Cardiac muscle cell (in vitro differentiated cells and primary cell): ENCODE results near the gene UNC79. TPM values are rescaled to one million over a fixed set of nuclear protein-coding genes. Genes with fewer than 3 reads are reported as not detected.
"Not testable (repeated sequence)": the region's sequence is repeated elsewhere in the genome, so short reads cannot be mapped to it uniquely, and the experiment has no call there.

ENCODE experiments used
- DNase-seq, 2 donors: peaks; one replicate each; pipeline versions ENCODE4 v3.0.0 to v3.0.0-alpha.2; 2010 to 2017; ENCODE audit warnings: low read depth in 1 of 2, low spot score in 1 of 2
- H3K27ac ChIP-seq: fragments of 200-600 bp; sonication (generic); 2 replicates; pipeline ENCODE4 v1.5.1; 2016
- H3K27me3 ChIP-seq: fragments of 200-600 bp; sonication (generic); 2 replicates; pipeline ENCODE4 v1.6.0; 2016; ENCODE audit warnings: control low read depth
- H3K36me3 ChIP-seq: fragments of 200-600 bp; sonication (generic); 2 replicates; pipeline ENCODE4 v1.5.1; 2016; ENCODE audit warnings: control low read depth
- H3K4me1 ChIP-seq: fragments of 200-600 bp; sonication (generic); 2 replicates; pipeline ENCODE4 v1.8.1; 2017; ENCODE audit warnings: low read depth, mild to moderate bottlenecking, mixed run types
- H3K4me3 ChIP-seq: fragments of 200-600 bp; sonication (generic); 2 replicates; pipeline ENCODE4 v1.5.1; 2016; ENCODE audit warnings: mild to moderate bottlenecking
- H3K9me3 ChIP-seq: fragments of 200-600 bp; sonication (generic); 2 replicates; pipeline ENCODE4 v1.5.1; 2017; ENCODE audit warnings: low read depth, mild to moderate bottlenecking, control low read depth
- polyA plus RNA-seq: library from polyadenylated mRNA; unstranded; fragments of >200 nt; fragmentation: Nextera tagmentation; extraction: Ambion mirVana; gene quantifications from 2 replicates; pipeline ENCODE4 v1.2.1, GENCODE V29; 2016
- total RNA-seq: library from RNA; depleted of rRNA; stranded (reverse); fragments of >200 nt; gene quantifications from 2 replicates; pipeline ENCODE4 v1.2.3, GENCODE V29; 2016
- TF ChIP-seq, protein P1 (sequence below): IDR thresholded peaks from 2 replicates; pipeline ENCODE4 v1.5.1; 2012; ENCODE audit warnings: low read depth, mild to moderate bottlenecking, low read length

UNC79 gene
- total RNA-seq (1.7 and 6.5 TPM in 2 replicates), polyA plus RNA-seq (1.5 and 3.0 TPM in 2 replicates)

DNA sequence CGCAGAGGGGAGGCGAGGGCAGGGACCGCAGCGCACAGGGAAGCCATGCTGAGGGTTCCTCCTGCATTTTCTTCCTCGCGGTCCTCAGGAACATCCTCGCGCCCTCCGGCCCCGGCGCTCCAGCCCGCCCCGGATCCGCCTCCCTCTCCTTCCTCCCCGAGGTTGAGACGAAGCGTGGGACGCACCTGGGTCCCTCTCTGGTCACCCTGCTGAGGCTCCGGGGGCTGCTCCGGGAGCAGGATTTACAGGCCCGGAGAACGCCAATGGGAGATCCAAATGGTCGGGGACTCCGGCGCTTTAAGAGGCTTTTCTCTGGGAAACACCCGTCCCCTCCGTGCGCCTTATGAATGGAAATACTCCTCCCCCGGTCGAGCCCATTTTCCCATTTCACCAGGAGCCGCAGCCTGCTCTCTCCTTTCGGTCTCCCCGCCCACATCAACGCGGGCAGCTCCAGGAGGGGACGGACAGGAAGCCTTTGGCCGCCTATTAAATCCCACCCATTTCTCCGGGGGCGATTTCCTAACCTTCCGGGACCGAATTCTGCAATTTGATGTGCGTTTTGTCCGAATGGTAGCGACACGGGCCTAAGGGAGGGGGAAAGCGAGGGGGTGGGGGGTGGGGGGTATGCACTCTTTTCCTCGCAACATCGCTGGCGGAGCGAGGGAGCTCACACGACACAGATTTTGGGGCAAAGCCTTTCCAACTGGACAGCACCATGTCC lies at the start of gene UNC79:
Gene UNC79, plus strand, starts transcription at position 625 of the 721 bp plus-strand sequence. Its CDS starts 91 bp downstream, at position 716.
- no peaks in the 10 kb centered on the region for H3K9me3 ChIP-seq
- H3K4me3 ChIP-seq, result peak within 1 kb of the TSS; percentile 65
- peaks cover 6% of the 10 kb centered on the region for H3K4me1 ChIP-seq
- peaks cover 16% of the 10 kb centered on the region for H3K27me3 ChIP-seq
- no peaks in the 10 kb centered on the region for H3K36me3 ChIP-seq
- TF ChIP-seq, protein P1, sequence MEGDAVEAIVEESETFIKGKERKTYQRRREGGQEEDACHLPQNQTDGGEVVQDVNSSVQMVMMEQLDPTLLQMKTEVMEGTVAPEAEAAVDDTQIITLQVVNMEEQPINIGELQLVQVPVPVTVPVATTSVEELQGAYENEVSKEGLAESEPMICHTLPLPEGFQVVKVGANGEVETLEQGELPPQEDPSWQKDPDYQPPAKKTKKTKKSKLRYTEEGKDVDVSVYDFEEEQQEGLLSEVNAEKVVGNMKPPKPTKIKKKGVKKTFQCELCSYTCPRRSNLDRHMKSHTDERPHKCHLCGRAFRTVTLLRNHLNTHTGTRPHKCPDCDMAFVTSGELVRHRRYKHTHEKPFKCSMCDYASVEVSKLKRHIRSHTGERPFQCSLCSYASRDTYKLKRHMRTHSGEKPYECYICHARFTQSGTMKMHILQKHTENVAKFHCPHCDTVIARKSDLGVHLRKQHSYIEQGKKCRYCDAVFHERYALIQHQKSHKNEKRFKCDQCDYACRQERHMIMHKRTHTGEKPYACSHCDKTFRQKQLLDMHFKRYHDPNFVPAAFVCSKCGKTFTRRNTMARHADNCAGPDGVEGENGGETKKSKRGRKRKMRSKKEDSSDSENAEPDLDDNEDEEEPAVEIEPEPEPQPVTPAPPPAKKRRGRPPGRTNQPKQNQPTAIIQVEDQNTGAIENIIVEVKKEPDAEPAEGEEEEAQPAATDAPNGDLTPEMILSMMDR, result no peak
- no peak within 1 kb of the TSS for H3K27ac ChIP-seq
- peak; percentile 55 to 75 for DNase-seq

DNA sequence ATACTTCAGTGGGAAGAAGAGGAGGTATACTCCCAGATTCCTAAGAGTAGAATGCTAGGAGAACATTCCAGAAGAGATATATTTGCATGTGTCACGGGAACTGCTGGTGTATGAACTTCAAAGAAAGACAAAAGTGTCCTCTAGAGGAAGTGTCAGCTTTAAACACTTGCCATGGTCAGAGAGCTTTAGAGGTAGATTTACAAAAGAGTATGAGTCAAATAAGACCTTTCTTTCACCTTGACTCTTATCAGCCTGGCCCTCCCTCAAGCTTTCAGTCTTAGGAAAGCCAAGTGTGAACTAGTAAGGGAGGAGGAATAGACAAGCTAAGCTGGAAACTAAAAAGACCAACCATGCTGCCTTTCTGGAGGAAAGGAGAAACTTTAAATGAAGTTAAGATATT lies 49.1 kb upstream of the UNC79 start:
- Histone ChIP-seq H3K4me3 (no peak overlapping the region), H3K27ac (peak overlapping the region; percentile 28), H3K9me3 (no peaks in the 10 kb centered on the region), H3K36me3 (no peaks in the 10 kb centered on the region), H3K4me1 (peaks cover 5% of the 10 kb centered on the region), H3K27me3 (no peaks in the 10 kb centered on the region)
- peak in 1 of 2 donors; percentile 57 for DNase-seq
- TF ChIP-seq, protein P1, result no peak

DNA sequence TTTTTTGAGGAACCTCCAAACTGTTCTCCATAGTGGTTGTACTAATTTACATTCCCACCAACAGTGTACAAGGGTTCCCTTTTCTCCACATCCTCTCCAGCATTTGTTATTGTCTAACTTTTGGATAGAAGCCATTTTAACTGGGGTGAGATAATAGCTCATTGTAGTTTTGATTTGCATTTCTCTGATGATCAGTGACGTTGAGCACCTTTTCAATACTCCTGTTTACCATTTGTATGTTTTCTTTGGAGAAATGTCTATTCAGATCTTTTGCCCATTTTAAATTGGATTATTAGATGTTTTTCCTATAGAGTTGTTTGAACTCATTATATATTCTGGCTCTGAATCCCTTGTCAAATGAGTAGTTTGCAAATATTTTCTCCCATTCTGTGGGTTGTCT lies 46.5 kb upstream of the UNC79 start:
- not testable (repeated sequence) for H3K9me3 ChIP-seq, H3K36me3 ChIP-seq, H3K27ac ChIP-seq, H3K27me3 ChIP-seq, H3K4me1 ChIP-seq, DNase-seq, H3K4me3 ChIP-seq

DNA sequence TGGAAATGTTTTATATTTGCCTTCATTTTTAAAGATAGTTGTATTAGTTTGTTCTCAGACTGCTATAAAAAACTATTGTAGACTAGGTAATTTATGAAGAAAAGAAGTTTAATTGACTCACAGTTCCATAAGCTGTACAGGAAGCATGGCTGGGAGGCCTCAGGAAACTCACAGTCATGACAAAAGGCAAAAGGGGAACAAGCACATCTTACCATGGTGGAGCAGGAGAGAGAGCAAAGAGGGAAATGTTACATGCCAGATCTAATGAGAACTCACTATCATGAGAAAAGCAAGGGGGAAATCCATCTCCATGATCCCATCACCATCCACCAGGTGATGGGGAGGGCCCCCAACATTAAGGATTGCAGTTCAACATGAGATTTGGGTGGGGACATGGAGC lies 35.5 kb upstream of the UNC79 start:
- Histone ChIP-seq H3K9me3 (no peaks in the 10 kb centered on the region), H3K4me3 (no peak overlapping the region), H3K27me3 (no peaks in the 10 kb centered on the region), H3K4me1 (peaks cover 11% of the 10 kb centered on the region), H3K36me3 (no peaks in the 10 kb centered on the region), H3K27ac (no peak overlapping the region)
- DNase-seq, result no peak
- TF ChIP-seq, protein P1, result no peak

DNA sequence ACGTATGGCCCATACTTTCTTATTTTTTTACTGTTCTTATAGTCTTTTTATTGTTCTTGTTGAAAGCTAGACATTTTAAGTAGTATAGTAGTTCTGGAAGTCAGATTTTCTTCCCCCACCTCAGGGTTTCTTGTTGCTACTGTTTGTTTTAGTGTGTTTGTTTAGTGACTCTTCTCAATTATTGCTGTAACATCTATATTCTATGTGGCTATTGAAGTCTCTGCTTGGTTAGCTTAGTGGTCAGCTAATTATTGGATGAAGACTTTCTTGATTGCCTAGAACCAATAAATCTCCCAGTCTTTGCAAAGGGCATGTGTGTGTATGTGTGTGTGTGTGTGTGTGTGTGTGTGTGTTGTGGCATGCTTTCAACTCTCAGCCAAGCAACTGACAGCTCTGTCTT lies 34.3 kb upstream of the UNC79 start:
- Histone ChIP-seq H3K27me3 (no peaks in the 10 kb centered on the region), H3K27ac (peak overlapping the region; percentile 49), H3K4me3 (no peak overlapping the region), H3K36me3 (no peaks in the 10 kb centered on the region), H3K4me1 (peaks cover 11% of the 10 kb centered on the region), H3K9me3 (no peaks in the 10 kb centered on the region)
- TF ChIP-seq, protein P1, result no peak
- no peak for DNase-seq

DNA sequence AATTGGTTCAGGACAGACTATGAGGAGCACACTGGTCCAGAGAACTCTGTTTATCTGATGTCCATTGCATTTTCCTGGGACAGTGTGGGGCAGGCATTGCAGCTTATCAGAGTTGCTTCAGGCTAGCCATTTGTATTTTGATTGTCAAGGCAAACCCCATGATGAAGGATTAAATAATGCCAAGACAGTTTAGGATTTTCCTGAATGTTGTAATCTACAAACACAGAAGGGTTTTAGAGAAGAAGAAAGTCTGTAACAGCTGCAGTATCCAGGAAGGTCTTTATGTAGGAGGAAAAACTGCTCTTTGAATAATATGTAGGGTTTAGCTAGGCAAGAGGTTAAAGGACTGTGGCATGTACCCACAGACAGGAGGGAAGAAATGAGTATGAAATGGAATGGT lies 32.2 kb upstream of the UNC79 start:
- TF ChIP-seq, protein P1, result no peak
- Histone ChIP-seq H3K36me3 (no peaks in the 10 kb centered on the region), H3K27me3 (no peaks in the 10 kb centered on the region), H3K4me1 (peaks cover 11% of the 10 kb centered on the region), H3K27ac (no peak overlapping the region), H3K4me3 (no peak overlapping the region), H3K9me3 (no peaks in the 10 kb centered on the region)
- no peak for DNase-seq
